Left renal cortex interstitium (tissue), 4 donors: Measurements from ENCODE around the gene SCO2. TPM values are rescaled to one million over a fixed set of nuclear protein-coding genes. Genes with fewer than 3 reads are reported as not detected.
A peak's percentile ranks its signal among the peaks of the same experiment; 100 is the strongest.
"Not testable (repeated sequence)": the region's sequence is repeated elsewhere in the genome, so short reads cannot be mapped to it uniquely, and the experiment has no call there.

Experiments
- DNase-seq, 4 donors: peaks; one replicate each; pipeline ENCODE4 v3.0.0-alpha.2; 2013; ENCODE audit warnings: low read depth in 4 of 4, low spot score in 2 of 4, missing footprints in 1 of 4
- polyA plus RNA-seq, 4 donors: library from polyadenylated mRNA; unstranded; fragments of 120-200 nt; gene quantifications; one replicate each; pipeline ENCODE4 v1.2.1, GENCODE V29; 2013; ENCODE audit not compliant: insufficient read length in 4 of 4

SCO2 gene
- polyA plus RNA-seq, 4 donors: 0.57 to 5.1 (median 2.4) TPM; not detected in 1

- DNase-seq: no peak
These were observed 3.1 kb downstream of the SCO2 start for GRCh38 chr22:50522208-50522805.

- no peak for DNase-seq
These were observed 3.7 kb downstream of the SCO2 start for GRCh38 chr22:50521710-50522109.

GRCh38 chr22:50520826-50521453, 4.5 kb downstream of the SCO2 start:
- no peak for DNase-seq

- DNase-seq: not testable (repeated sequence)
These were observed 5.2 kb downstream of the SCO2 start for GRCh38 chr22:50520184-50520583.

- no peak for DNase-seq
These were observed 6.2 kb downstream of the SCO2 start for GRCh38 chr22:50519151-50519550.

- no peak for DNase-seq
These were observed 6.8 kb downstream of the SCO2 start for GRCh38 chr22:50518606-50519005.

GRCh38 chr22:50517495-50518260, 7.7 kb downstream of the SCO2 start:
- no peak for DNase-seq

GRCh38 chr22:50516891-50517290, 8.5 kb downstream of the SCO2 start:
- DNase-seq: no peak

- DNase-seq: no peak
These were observed 9.3 kb downstream of the SCO2 start for GRCh38 chr22:50516068-50516467.

- no peak for DNase-seq
These were observed 12.2 kb downstream of the SCO2 start for GRCh38 chr22:50513175-50513574.

- DNase-seq: no peak
These were observed 16.5 kb downstream of the SCO2 start for GRCh38 chr22:50508897-50509296.

- peak; percentile 82 to 98 (median 96) for DNase-seq
These were observed 17.2 kb downstream of the SCO2 start, which contains the start of gene NCAPH2 for GRCh38 chr22:50507991-50508884. Gene NCAPH2, plus strand, starts transcription at chr22:50508224. Its CDS starts 114 bp downstream, at chr22:50508338.

- DNase-seq: peak in 1 of 4 donors; percentile 50
These were observed 17.9 kb downstream of the SCO2 start, which contains the start of gene LMF2 for GRCh38 chr22:50507421-50507990. Gene LMF2, minus strand, starts transcription at chr22:50507702. Its CDS starts 27 bp downstream, at chr22:50507675.

GRCh38 chr22:50506611-50507420, 18.6 kb downstream of the SCO2 start:
- no peak for DNase-seq

GRCh38 chr22:50505776-50506610, 19.4 kb downstream of the SCO2 start:
- DNase-seq: no peak

GRCh38 chr22:50505276-50505775, 20.1 kb downstream of the SCO2 start:
- no peak for DNase-seq

GRCh38 chr22:50504369-50505211, 20.8 kb downstream of the SCO2 start:
- DNase-seq: no peak
